Fibroblast of upper back skin (primary cell): ENCODE measurements around the gene MC3R.

ENCODE experiments used
- DNase-seq: peaks from one replicate; pipeline ENCODE4 v3.0.0-alpha.2; 2013

MC3R gene

GRCh38 chr20:56257604-56258003 lies 9.1 kb downstream of the MC3R start:
- DNase-seq, result no peak

GRCh38 chr20:56259948-56260347 lies 11.4 kb downstream of the MC3R start:
- DNase-seq, result no peak

GRCh38 chr20:56268536-56268935 lies 20.0 kb downstream of the MC3R start:
- DNase-seq, result no peak

- no peak for DNase-seq
These were observed 23.4 kb downstream of the MC3R start for GRCh38 chr20:56271974-56272373.

GRCh38 chr20:56273491-56273890 lies 25.0 kb downstream of the MC3R start:
- DNase-seq, result no peak

GRCh38 chr20:56274156-56274555 lies 25.6 kb downstream of the MC3R start:
- DNase-seq, result no peak

GRCh38 chr20:56278196-56278595 lies 29.7 kb downstream of the MC3R start:
- DNase-seq, result no peak

GRCh38 chr20:56285496-56285895 lies 37.0 kb downstream of the MC3R start:
- no peak for DNase-seq

GRCh38 chr20:56289652-56290051 lies 41.1 kb downstream of the MC3R start:
- no peak for DNase-seq

- DNase-seq, result no peak
These were observed 50.8 kb downstream of the MC3R start for GRCh38 chr20:56299362-56299761.
